Measurements from ENCODE around the gene NRL.

GRCh38 chr14:24086193-24086955 is 28.4 kb downstream of the NRL start:
- no peak for TF ChIP-seq EP300 (IDR thresholded peaks at IDR 0.05)
- TF ChIP-seq POLR2A (IDR thresholded peaks at IDR 0.05): no peak
- TF ChIP-seq CTCF (IDR thresholded peaks at IDR 0.05): no peak
